Caco-2 (cell line): ENCODE data around the gene RTCB. TPM values are rescaled to one million over a fixed set of nuclear protein-coding genes. Genes with fewer than 3 reads are reported as not detected.

Source experiments
- BruUV-seq: library from RNA; stranded (reverse); fragments of 400-500 nt; replicated peaks from 2 replicates; lab custom pipeline; 2021; lab: Mats Ljungman, UMichigan
- CTCF ChIA-PET: fragments of 300-600 bp; sonication (Branson Sonifier 250); formaldehyde crosslinking; loops from one replicate; lab custom pipeline; 2022; ENCODE audit warnings: antibody characterized with exemption; lab: Charles Lee
- POLR2A ChIA-PET: fragments of 300-600 bp; sonication (Branson Sonifier 250); formaldehyde crosslinking; loops from one replicate; lab custom pipeline; 2022; ENCODE audit warnings: antibody characterized with exemption; lab: Charles Lee
- DNase-seq, 2 experiments: peaks; one replicate each; pipeline versions ENCODE4 v3.0.0 to v3.0.0-alpha.2; 2020 to 2022
- H3K27me3 ChIP-seq: replicated peaks from 2 replicates; pipeline ENCODE4 v1.6.0; 2011; ENCODE audit warnings: low read length; ENCODE audit not compliant: control insufficient read depth, insufficient read depth
- H3K36me3 ChIP-seq: 2 replicates; pipeline ENCODE4 v1.5.1; 2011; ENCODE audit warnings: low read length; ENCODE audit not compliant: control insufficient read depth, insufficient read depth
- H3K4me1 ChIP-seq: fragments of 250-450 bp; sonication (Bioruptor Pico); 2 replicates; pipeline ENCODE4 v1.5.1; 2020; ENCODE audit warnings: mild to moderate bottlenecking
- H3K4me3 ChIP-seq: 2 replicates; pipeline ENCODE4 v1.5.1; 2011; ENCODE audit warnings: low read depth, mild to moderate bottlenecking, control low read depth, low read length
- H3K9me3 ChIP-seq: fragments of 250-450 bp; sonication (Bioruptor Pico); 2 replicates; pipeline ENCODE4 v1.5.1; 2020; ENCODE audit warnings: mild to moderate bottlenecking, moderate library complexity
- H3K27ac Mint-ChIP-seq: one replicate; pipeline ENCODE4 v1.8.0; 2022; ENCODE audit warnings: mixed read lengths; ENCODE audit not compliant: unreplicated experiment
- H3K27me3 Mint-ChIP-seq: one replicate; pipeline ENCODE4 v1.8.0; 2022; ENCODE audit warnings: mixed read lengths; ENCODE audit not compliant: insufficient read depth, unreplicated experiment
- H3K36me3 Mint-ChIP-seq: one replicate; pipeline ENCODE4 v1.8.0; 2022; ENCODE audit warnings: mild to moderate bottlenecking, mixed read lengths; ENCODE audit not compliant: insufficient read depth, unreplicated experiment
- H3K4me1 Mint-ChIP-seq: one replicate; pipeline ENCODE4 v1.8.0; 2022; ENCODE audit warnings: low read depth, mixed read lengths; ENCODE audit not compliant: unreplicated experiment
- H3K4me3 Mint-ChIP-seq: one replicate; pipeline ENCODE4 v1.8.0; 2022; ENCODE audit warnings: mild to moderate bottlenecking, moderate library complexity, mixed read lengths; ENCODE audit not compliant: unreplicated experiment
- H3K9me3 Mint-ChIP-seq: one replicate; pipeline ENCODE4 v1.8.0; 2022; ENCODE audit warnings: mixed read lengths; ENCODE audit not compliant: unreplicated experiment
- intact Hi-C: fragments of 100-400 bp; cut with micrococcal nuclease; formaldehyde crosslinking; loops from one replicate; pipeline ENCODE4 v1.10.0; 2022; ENCODE audit not compliant: unreplicated experiment
- total RNA-seq: library from RNA; stranded (reverse); gene quantifications from 2 replicates; pipeline ENCODE4 v1.2.3, GENCODE V29; 2022
- TF ChIP-seq, protein P1 (sequence below), 2 experiments: fragments of 200-600 bp in 1 of 2; IDR thresholded peaks; 1 replicate in 1 of 2; 2 replicates in 1 of 2; pipeline versions ENCODE4 v1.5.1 to v1.8.0; 2011 to 2022; ENCODE audit warnings: antibody characterized with exemption in 1 of 2, control low read depth in 1 of 2, inconsistent platforms in 1 of 2, low read depth in 1 of 2, low read length in 1 of 2, mild to moderate bottlenecking in 1 of 2, moderate library complexity in 1 of 2; ENCODE audit not compliant: insufficient read depth in 1 of 2, severe bottlenecking in 1 of 2, unreplicated experiment in 1 of 2

The RTCB gene
- total RNA-seq, 1 experiment from 2014 or later = 105 TPM

- H3K27me3 ChIP-seq = peaks cover 1% of the 10 kb centered on the region
- no peak overlapping the region for H3K4me3 Mint-ChIP-seq
- POLR2A ChIA-PET = no interaction called here
- H3K36me3 Mint-ChIP-seq = no peaks in the 10 kb centered on the region
- H3K4me1 Mint-ChIP-seq = no peaks in the 10 kb centered on the region
- H3K4me3 ChIP-seq = no peak overlapping the region
- H3K27ac Mint-ChIP-seq = no peak overlapping the region
- peaks cover 43% of the 10 kb centered on the region for H3K27me3 Mint-ChIP-seq
- no peak for DNase-seq
- no peaks in the 10 kb centered on the region for H3K9me3 Mint-ChIP-seq
- intact Hi-C loops = no loop called here
- H3K4me1 ChIP-seq = no peaks in the 10 kb centered on the region
- no TSS peak for BruUV-seq
- CTCF ChIA-PET = no interaction called here
- no peaks in the 10 kb centered on the region for H3K36me3 ChIP-seq
- H3K9me3 ChIP-seq = no peaks in the 10 kb centered on the region
- TF ChIP-seq, protein P1, sequence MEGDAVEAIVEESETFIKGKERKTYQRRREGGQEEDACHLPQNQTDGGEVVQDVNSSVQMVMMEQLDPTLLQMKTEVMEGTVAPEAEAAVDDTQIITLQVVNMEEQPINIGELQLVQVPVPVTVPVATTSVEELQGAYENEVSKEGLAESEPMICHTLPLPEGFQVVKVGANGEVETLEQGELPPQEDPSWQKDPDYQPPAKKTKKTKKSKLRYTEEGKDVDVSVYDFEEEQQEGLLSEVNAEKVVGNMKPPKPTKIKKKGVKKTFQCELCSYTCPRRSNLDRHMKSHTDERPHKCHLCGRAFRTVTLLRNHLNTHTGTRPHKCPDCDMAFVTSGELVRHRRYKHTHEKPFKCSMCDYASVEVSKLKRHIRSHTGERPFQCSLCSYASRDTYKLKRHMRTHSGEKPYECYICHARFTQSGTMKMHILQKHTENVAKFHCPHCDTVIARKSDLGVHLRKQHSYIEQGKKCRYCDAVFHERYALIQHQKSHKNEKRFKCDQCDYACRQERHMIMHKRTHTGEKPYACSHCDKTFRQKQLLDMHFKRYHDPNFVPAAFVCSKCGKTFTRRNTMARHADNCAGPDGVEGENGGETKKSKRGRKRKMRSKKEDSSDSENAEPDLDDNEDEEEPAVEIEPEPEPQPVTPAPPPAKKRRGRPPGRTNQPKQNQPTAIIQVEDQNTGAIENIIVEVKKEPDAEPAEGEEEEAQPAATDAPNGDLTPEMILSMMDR (IDR thresholded peaks at IDR 0.05; ENCODE audit: insufficient read depth in 1 of 2, low read depth in 1 of 2, low read length in 1 of 2, severe bottlenecking in 1 of 2, unreplicated experiment in 1 of 2) = no peak
These were observed 73.3 kb downstream of the RTCB start for GRCh38 chr22:32338757-32339156.

Other genes with a start within 250 kb of the RTCB start
- not detected in 2 replicates for gene RFPL2, start 207.2 kb downstream of the RTCB start, total RNA-seq
- not detected in 2 replicates for gene SLC5A4, start 156.9 kb downstream of the RTCB start, total RNA-seq
- not detected in 2 replicates for gene RFPL3, start 54.4 kb downstream of the RTCB start, total RNA-seq
- not detected in 2 replicates for gene BPIFC, start 52.2 kb upstream of the RTCB start, total RNA-seq
- 82.7 and 85.1 TPM in 2 replicates for gene FBXO7, start 62.6 kb upstream of the RTCB start, total RNA-seq